Astrocyte (in vitro differentiated cells and primary cell): Measurements from ENCODE around the gene DCUN1D5. TPM values are rescaled to one million over a fixed set of nuclear protein-coding genes. Genes with fewer than 3 reads are reported as not detected.

Source experiments
- DNase-seq: peaks from one replicate; pipeline ENCODE4 v3.0.0-alpha.2; 2010; ENCODE audit warnings: low read depth
- FAIRE-seq: peaks from 2 replicates; lab custom pipeline; 2011; peaks lifted over from hg19 to GRCh38; lab: Jason Lieb, UNC
- H2AFZ ChIP-seq: 2 replicates; pipeline ENCODE4 v1.6.0; 2012; ENCODE audit warnings: low read depth, low read length, inconsistent platforms
- H3K27ac ChIP-seq: 2 replicates; pipeline ENCODE4 v1.5.1; 2011; ENCODE audit warnings: low read depth, low read length, inconsistent platforms
- H3K27me3 ChIP-seq: 2 replicates; pipeline ENCODE4 v1.6.0; 2011; ENCODE audit warnings: low read length, inconsistent platforms; ENCODE audit not compliant: insufficient read depth
- H3K36me3 ChIP-seq: 2 replicates; pipeline ENCODE4 v1.5.1; 2011; ENCODE audit warnings: low read length, inconsistent platforms; ENCODE audit not compliant: insufficient read depth
- H3K4me1 ChIP-seq: 2 replicates; pipeline ENCODE4 v1.5.1; 2011; ENCODE audit warnings: low read length, inconsistent platforms; ENCODE audit not compliant: insufficient read depth
- H3K4me2 ChIP-seq: 2 replicates; pipeline ENCODE4 v1.6.0; 2012; ENCODE audit warnings: low read length, inconsistent platforms
- H3K4me3 ChIP-seq: 2 replicates; pipeline ENCODE4 v1.5.1; 2011; ENCODE audit warnings: low read depth, mild to moderate bottlenecking, low read length, inconsistent platforms; ENCODE audit not compliant: insufficient read depth
- H3K79me2 ChIP-seq: 2 replicates; pipeline ENCODE4 v1.6.0; 2012; ENCODE audit warnings: mild to moderate bottlenecking, low read length, inconsistent platforms; ENCODE audit not compliant: insufficient read depth
- H3K9ac ChIP-seq: 2 replicates; pipeline ENCODE4 v1.6.0; 2012; ENCODE audit warnings: mild to moderate bottlenecking, low read length, inconsistent platforms
- H3K9me3 ChIP-seq: 2 replicates; pipeline ENCODE4 v1.5.1; 2012; ENCODE audit warnings: low read depth, mild to moderate bottlenecking, low read length, inconsistent platforms; ENCODE audit not compliant: insufficient read depth
- H4K20me1 ChIP-seq: 2 replicates; pipeline ENCODE4 v1.6.0; 2012; ENCODE audit warnings: low read length, inconsistent platforms; ENCODE audit not compliant: insufficient read depth
- H3K27ac Mint-ChIP-seq: one replicate; pipeline ENCODE4 v1.8.0; 2021; ENCODE audit warnings: mild to moderate bottlenecking, mixed read lengths; ENCODE audit not compliant: unreplicated experiment
- H3K27me3 Mint-ChIP-seq: one replicate; pipeline ENCODE4 v1.8.0; 2021; ENCODE audit warnings: low read depth, mixed read lengths; ENCODE audit not compliant: unreplicated experiment
- H3K36me3 Mint-ChIP-seq: one replicate; pipeline ENCODE4 v1.8.0; 2021; ENCODE audit warnings: low read depth, mixed read lengths; ENCODE audit not compliant: unreplicated experiment
- H3K4me1 Mint-ChIP-seq: one replicate; pipeline ENCODE4 v1.8.0; 2021; ENCODE audit warnings: low read depth, mixed read lengths; ENCODE audit not compliant: unreplicated experiment
- H3K4me3 Mint-ChIP-seq: one replicate; pipeline ENCODE4 v1.8.0; 2021; ENCODE audit warnings: mild to moderate bottlenecking, moderate library complexity, mixed read lengths; ENCODE audit not compliant: unreplicated experiment
- H3K9me3 Mint-ChIP-seq: one replicate; pipeline ENCODE4 v1.8.0; 2021; ENCODE audit warnings: mild to moderate bottlenecking, mixed read lengths; ENCODE audit not compliant: unreplicated experiment
- CTCF ChIP-seq: IDR thresholded peaks from 2 replicates; pipeline ENCODE4 v1.5.1; 2011; ENCODE audit warnings: low read depth, mild to moderate bottlenecking, inconsistent platforms, low read length, moderate library complexity; ENCODE audit not compliant: insufficient read depth
- EZH2 ChIP-seq: IDR thresholded peaks from 2 replicates; pipeline ENCODE4 v1.6.1; 2012; ENCODE audit warnings: mild to moderate bottlenecking, low read length, inconsistent platforms; ENCODE audit not compliant: insufficient read depth
- total RNA-seq: library from RNA; stranded (reverse); gene quantifications from 2 replicates; pipeline ENCODE4 v1.2.1, GENCODE V29; 2021

Gene DCUN1D5
- total RNA-seq, 1 donor from 2014 or later: 67.7 TPM

GRCh38 chr11:103070142-103070541 is 21.8 kb downstream of the DCUN1D5 start:
- no peaks in the 10 kb centered on the region for H3K4me1 ChIP-seq
- TF ChIP-seq CTCF (no peak), EZH2 (no peak)
- FAIRE-seq (no peak), DNase-seq (no peak)
- no peaks in the 10 kb centered on the region for H3K9me3 ChIP-seq
- no peak overlapping the region for H3K27ac ChIP-seq
- Mint-ChIP-seq H3K36me3 (peaks cover 10% of the 10 kb centered on the region), H3K9me3 (no peaks in the 10 kb centered on the region), H3K4me1 (peaks cover 6% of the 10 kb centered on the region), H3K4me3 (no peak overlapping the region), H3K27me3 (no peaks in the 10 kb centered on the region), H3K27ac (no peak overlapping the region)
- H3K4me2 ChIP-seq: no peak overlapping the region
- H3K36me3 ChIP-seq: peaks cover 11% of the 10 kb centered on the region
- H3K79me2 ChIP-seq: peaks cover 59% of the 10 kb centered on the region
- H3K9ac ChIP-seq: no peak overlapping the region
- no peak overlapping the region for H3K4me3 ChIP-seq
- H3K27me3 ChIP-seq: no peaks in the 10 kb centered on the region
- peaks cover 44% of the 10 kb centered on the region for H4K20me1 ChIP-seq
- no peak overlapping the region for H2AFZ ChIP-seq

- DNase-seq (no peak), FAIRE-seq (no peak)
- no peaks in the 10 kb centered on the region for H3K9me3 ChIP-seq
- H3K27ac ChIP-seq: no peak overlapping the region
- H2AFZ ChIP-seq: no peak overlapping the region
- H3K9me3 Mint-ChIP-seq: no peaks in the 10 kb centered on the region
- H4K20me1 ChIP-seq: peaks cover 41% of the 10 kb centered on the region
- no peak overlapping the region for H3K4me3 ChIP-seq
- no peaks in the 10 kb centered on the region for H3K27me3 ChIP-seq
- no peak overlapping the region for H3K4me2 ChIP-seq
- peaks cover 56% of the 10 kb centered on the region for H3K79me2 ChIP-seq
- TF ChIP-seq CTCF: no peak
- TF ChIP-seq EZH2: no peak
- H3K27ac Mint-ChIP-seq: no peak overlapping the region
- peaks cover 6% of the 10 kb centered on the region for H3K4me1 Mint-ChIP-seq
- H3K36me3 Mint-ChIP-seq: peaks cover 12% of the 10 kb centered on the region
- H3K4me3 Mint-ChIP-seq: no peak overlapping the region
- H3K36me3 ChIP-seq: peaks cover 5% of the 10 kb centered on the region
- H3K27me3 Mint-ChIP-seq: no peaks in the 10 kb centered on the region
- no peaks in the 10 kb centered on the region for H3K4me1 ChIP-seq
- H3K9ac ChIP-seq: no peak overlapping the region
Measured at GRCh38 chr11:103069367-103069766, 22.6 kb downstream of the DCUN1D5 start.

GRCh38 chr11:103067118-103067517 is 24.8 kb downstream of the DCUN1D5 start:
- H3K36me3 Mint-ChIP-seq: peaks cover 10% of the 10 kb centered on the region
- no peak for FAIRE-seq
- TF ChIP-seq CTCF (no peak), EZH2 (no peak)

More at GRCh38 chr11:103067118-103067517, 24.8 kb downstream of the DCUN1D5 start:
- H3K9me3 Mint-ChIP-seq: no peaks in the 10 kb centered on the region
- no peak overlapping the region for H2AFZ ChIP-seq
- no peaks in the 10 kb centered on the region for H3K27me3 ChIP-seq
- no peak overlapping the region for H3K9ac ChIP-seq
- peaks cover 45% of the 10 kb centered on the region for H3K79me2 ChIP-seq
- DNase-seq: no peak
- H3K4me3 ChIP-seq: no peak overlapping the region
- H3K4me2 ChIP-seq: no peak overlapping the region
- H3K4me3 Mint-ChIP-seq: no peak overlapping the region
- no peak overlapping the region for H3K27ac ChIP-seq
- H3K27me3 Mint-ChIP-seq: no peaks in the 10 kb centered on the region
- peaks cover 6% of the 10 kb centered on the region for H3K4me1 Mint-ChIP-seq
- H3K9me3 ChIP-seq: no peaks in the 10 kb centered on the region
- H4K20me1 ChIP-seq: peaks cover 41% of the 10 kb centered on the region
- H3K27ac Mint-ChIP-seq: no peak overlapping the region
- H3K36me3 ChIP-seq: peaks cover 17% of the 10 kb centered on the region
- H3K4me1 ChIP-seq: no peaks in the 10 kb centered on the region
